K562 (cell line): ENCODE data around the gene TMEM181. TPM values are rescaled to one million over a fixed set of nuclear protein-coding genes. Genes with fewer than 3 reads are reported as not detected.

ENCODE experiments used
- EHMT2 ChIP-seq: fragments of 450-650 bp; IDR thresholded peaks from 2 replicates; pipeline ENCODE4 v1.6.1; 2018; ENCODE audit warnings: antibody characterized with exemption
- OTX1 ChIP-seq: fragments of 450-650 bp; formaldehyde crosslinking; IDR thresholded peaks from 2 replicates; pipeline ENCODE4 v1.4.0; 2022; ENCODE audit warnings: mild to moderate bottlenecking
- POLR3G ChIP-seq: IDR thresholded peaks from 2 replicates; pipeline ENCODE4 v1.6.1; 2011; ENCODE audit not compliant: insufficient read length, insufficient replicate concordance; ENCODE audit errors: extremely low read depth
- RBM14 ChIP-seq: fragments of 200-400 bp; formaldehyde crosslinking; IDR thresholded peaks from 2 replicates; pipeline ENCODE4 v1.6.1; 2018; ENCODE audit warnings: low read depth, mild to moderate bottlenecking, low read length, moderate library complexity, borderline replicate concordance; ENCODE audit not compliant: insufficient read depth
- TGIF2 ChIP-seq: sonication (generic); formaldehyde crosslinking; IDR thresholded peaks from 2 replicates; pipeline ENCODE4 v1.8.1; 2022; ENCODE audit warnings: mild to moderate bottlenecking, missing genetic modification reagents, moderate library complexity
- U2AF1 ChIP-seq: fragments of 200-400 bp; formaldehyde crosslinking; optimal IDR thresholded peaks from 2 replicates; pipeline ENCODE3; 2017; ENCODE audit warnings: mild to moderate bottlenecking, low read depth, low read length, moderate library complexity
- WHSC1 ChIP-seq: IDR thresholded peaks from one replicate; pipeline ENCODE4 v1.6.1; 2012; ENCODE audit warnings: low read length, control low read depth, inconsistent platforms
- ZNF175 ChIP-seq: fragments of 200-800 bp; sonication (Bioruptor generic); IDR thresholded peaks from 2 replicates; pipeline ENCODE4 v1.6.1; 2016; ENCODE audit warnings: low read depth, mild to moderate bottlenecking, missing genetic modification characterization, missing compliant biosample characterization
- ZNF3 ChIP-seq: fragments of 250-450 bp; sonication (Bioruptor Pico); IDR thresholded peaks from 2 replicates; pipeline ENCODE4 v1.5.0; 2021; ENCODE audit warnings: mild to moderate bottlenecking, moderate library complexity
- ZNF354B ChIP-seq: fragments of 250-450 bp; sonication (Bioruptor Pico); IDR thresholded peaks from 2 replicates; pipeline ENCODE4 v1.4.0; 2020
- polyA plus RNA-seq, 8 experiments: library from polyadenylated mRNA; depleted of rRNA in 4 of 8; stranded (reverse) in 5 of 8; unstranded in 3 of 8; fragments of >200 nt; fragmentation: Nextera tagmentation in 2 of 8; fragmentation: Illumina TruSeq in 1 of 8; extraction: Ambion mirVana in 2 of 8; extraction: Trizol in 1 of 8; gene quantifications; 2 replicates each; pipeline versions ENCODE4 v1.2.1 to v1.2.3, GENCODE V29; 2011 to 2014; ENCODE audit warnings: inconsistent platforms in 1 of 8, missing spikeins in 1 of 8
- total RNA-seq, 7 experiments: library from RNA; depleted of rRNA in 6 of 7; stranded (reverse); fragments of >200 nt in 6 of 7; fragmentation: Illumina TruSeq in 2 of 7; extraction: Trizol in 2 of 7; gene quantifications; 2 replicates each; pipeline versions ENCODE4 v1.2.1 to v1.2.3, GENCODE V29; 2011 to 2021; ENCODE audit warnings: low replicate concordance in 1 of 7
- TF ChIP-seq, protein P1 (sequence below): fragments of 450-650 bp; formaldehyde crosslinking; IDR thresholded peaks from 2 replicates; pipeline ENCODE4 v1.4.0; 2020; ENCODE audit warnings: mild to moderate bottlenecking, moderate library complexity
- TF ChIP-seq, protein P2 (sequence below): fragments of 250-450 bp; sonication (Bioruptor Pico); IDR thresholded peaks from 2 replicates; pipeline ENCODE4 v1.4.0; 2020; ENCODE audit warnings: mild to moderate bottlenecking, moderate library complexity
- TF ChIP-seq, protein P3 (sequence below): sonication (generic); formaldehyde crosslinking; IDR thresholded peaks from 2 replicates; pipeline ENCODE4 v1.8.1; 2023; ENCODE audit warnings: missing genetic modification reagents, mild to moderate bottlenecking, borderline replicate concordance
- TF ChIP-seq, protein P4 (sequence below): fragments of 200-800 bp; sonication (Bioruptor generic); IDR thresholded peaks from 2 replicates; pipeline ENCODE4 v1.6.1; 2017; ENCODE audit warnings: missing genetic modification characterization, missing compliant biosample characterization

The TMEM181 gene
- total and polyA plus RNA-seq, 9 of the 15 experiments (the other 6 are each of a cell fraction or from before 2014, with no cell fraction given), result 5.6 to 27.2 (median 19.9) TPM

DNA sequence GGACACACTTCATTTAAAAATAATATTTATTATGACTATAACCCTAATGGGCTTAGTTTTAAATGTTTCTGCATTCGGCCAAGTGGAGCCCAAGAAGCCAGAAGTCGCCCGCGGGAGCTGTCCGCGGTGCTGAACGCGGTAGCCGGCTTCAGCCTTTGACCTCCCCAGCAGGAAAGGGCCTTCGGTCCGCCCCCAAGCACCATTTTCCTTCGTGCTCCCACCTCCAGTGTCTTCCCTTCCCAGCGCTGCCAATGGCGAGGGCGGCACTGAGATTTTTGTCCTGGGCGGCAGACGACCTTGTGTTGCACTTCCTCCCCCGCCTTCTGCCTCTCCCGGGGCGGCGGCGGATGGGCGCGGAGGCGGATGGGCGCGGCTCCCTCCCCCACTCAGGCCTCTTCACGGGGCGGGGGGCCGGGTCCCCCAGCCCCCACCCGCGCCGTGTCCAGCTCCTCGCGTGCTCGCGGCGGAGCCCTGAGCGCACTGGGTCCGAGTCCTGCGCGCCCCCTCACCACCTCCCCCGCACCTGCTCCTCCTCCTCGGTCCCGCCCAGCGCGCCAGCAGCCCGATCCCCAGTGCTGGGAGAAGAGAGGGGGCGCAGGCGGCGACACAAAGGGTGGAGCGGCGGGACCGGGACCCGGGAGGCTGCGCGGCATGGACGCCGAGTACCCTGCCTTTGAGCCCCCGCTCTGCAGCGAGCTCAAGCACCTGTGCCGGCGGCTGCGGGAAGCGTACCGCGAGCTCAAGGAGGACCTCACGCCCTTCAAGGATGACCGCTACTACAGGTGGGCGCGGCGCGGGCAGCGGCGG, 23.6 kb upstream of the TMEM181 start (continued):
- TF ChIP-seq, protein P1, sequence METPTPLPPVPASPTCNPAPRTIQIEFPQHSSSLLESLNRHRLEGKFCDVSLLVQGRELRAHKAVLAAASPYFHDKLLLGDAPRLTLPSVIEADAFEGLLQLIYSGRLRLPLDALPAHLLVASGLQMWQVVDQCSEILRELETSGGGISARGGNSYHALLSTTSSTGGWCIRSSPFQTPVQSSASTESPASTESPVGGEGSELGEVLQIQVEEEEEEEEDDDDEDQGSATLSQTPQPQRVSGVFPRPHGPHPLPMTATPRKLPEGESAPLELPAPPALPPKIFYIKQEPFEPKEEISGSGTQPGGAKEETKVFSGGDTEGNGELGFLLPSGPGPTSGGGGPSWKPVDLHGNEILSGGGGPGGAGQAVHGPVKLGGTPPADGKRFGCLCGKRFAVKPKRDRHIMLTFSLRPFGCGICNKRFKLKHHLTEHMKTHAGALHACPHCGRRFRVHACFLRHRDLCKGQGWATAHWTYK (CRISPR knock-in tag), result peak; percentile 79; the same call in 1 of the 2 replicates
- TF ChIP-seq ZNF354B (CRISPR knock-in tag), result no peak
- TF ChIP-seq, protein P2, sequence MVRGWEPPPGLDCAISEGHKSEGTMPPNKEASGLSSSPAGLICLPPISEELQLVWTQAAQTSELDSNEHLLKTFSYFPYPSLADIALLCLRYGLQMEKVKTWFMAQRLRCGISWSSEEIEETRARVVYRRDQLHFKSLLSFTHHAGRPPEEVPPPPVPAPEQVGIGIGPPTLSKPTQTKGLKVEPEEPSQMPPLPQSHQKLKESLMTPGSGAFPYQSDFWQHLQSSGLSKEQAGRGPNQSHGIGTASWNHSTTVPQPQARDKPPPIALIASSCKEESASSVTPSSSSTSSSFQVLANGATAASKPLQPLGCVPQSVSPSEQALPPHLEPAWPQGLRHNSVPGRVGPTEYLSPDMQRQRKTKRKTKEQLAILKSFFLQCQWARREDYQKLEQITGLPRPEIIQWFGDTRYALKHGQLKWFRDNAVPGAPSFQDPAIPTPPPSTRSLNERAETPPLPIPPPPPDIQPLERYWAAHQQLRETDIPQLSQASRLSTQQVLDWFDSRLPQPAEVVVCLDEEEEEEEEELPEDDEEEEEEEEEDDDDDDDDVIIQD (CRISPR knock-in tag), result no peak
- TF ChIP-seq U2AF1, result peak; percentile 22
- TF ChIP-seq EHMT2, result peak; percentile 100
- no peak for TF ChIP-seq ZNF3 (CRISPR knock-in tag)
- TF ChIP-seq POLR3G, result no peak
- TF ChIP-seq, protein P3, sequence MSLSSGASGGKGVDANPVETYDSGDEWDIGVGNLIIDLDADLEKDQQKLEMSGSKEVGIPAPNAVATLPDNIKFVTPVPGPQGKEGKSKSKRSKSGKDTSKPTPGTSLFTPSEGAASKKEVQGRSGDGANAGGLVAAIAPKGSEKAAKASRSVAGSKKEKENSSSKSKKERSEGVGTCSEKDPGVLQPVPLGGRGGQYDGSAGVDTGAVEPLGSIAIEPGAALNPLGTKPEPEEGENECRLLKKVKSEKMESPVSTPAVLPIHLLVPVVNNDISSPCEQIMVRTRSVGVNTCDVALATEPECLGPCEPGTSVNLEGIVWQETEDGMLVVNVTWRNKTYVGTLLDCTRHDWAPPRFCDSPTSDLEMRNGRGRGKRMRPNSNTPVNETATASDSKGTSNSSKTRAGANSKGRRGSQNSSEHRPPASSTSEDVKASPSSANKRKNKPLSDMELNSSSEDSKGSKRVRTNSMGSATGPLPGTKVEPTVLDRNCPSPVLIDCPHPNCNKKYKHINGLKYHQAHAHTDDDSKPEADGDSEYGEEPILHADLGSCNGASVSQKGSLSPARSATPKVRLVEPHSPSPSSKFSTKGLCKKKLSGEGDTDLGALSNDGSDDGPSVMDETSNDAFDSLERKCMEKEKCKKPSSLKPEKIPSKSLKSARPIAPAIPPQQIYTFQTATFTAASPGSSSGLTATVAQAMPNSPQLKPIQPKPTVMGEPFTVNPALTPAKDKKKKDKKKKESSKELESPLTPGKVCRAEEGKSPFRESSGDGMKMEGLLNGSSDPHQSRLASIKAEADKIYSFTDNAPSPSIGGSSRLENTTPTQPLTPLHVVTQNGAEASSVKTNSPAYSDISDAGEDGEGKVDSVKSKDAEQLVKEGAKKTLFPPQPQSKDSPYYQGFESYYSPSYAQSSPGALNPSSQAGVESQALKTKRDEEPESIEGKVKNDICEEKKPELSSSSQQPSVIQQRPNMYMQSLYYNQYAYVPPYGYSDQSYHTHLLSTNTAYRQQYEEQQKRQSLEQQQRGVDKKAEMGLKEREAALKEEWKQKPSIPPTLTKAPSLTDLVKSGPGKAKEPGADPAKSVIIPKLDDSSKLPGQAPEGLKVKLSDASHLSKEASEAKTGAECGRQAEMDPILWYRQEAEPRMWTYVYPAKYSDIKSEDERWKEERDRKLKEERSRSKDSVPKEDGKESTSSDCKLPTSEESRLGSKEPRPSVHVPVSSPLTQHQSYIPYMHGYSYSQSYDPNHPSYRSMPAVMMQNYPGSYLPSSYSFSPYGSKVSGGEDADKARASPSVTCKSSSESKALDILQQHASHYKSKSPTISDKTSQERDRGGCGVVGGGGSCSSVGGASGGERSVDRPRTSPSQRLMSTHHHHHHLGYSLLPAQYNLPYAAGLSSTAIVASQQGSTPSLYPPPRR (CRISPR knock-in tag), result no peak
- TF ChIP-seq TGIF2 (CRISPR knock-in tag), result peak; percentile 78; the same call in 1 of the 2 replicates
- TF ChIP-seq RBM14, result no peak
- TF ChIP-seq WHSC1, result no peak
- 0 out of 2 replicates have a peak, but pooled peaks have one; percentile 50 for TF ChIP-seq ZNF175 (CRISPR knock-in tag)
- no peak for TF ChIP-seq OTX1 (CRISPR knock-in tag)
- TF ChIP-seq, protein P4, sequence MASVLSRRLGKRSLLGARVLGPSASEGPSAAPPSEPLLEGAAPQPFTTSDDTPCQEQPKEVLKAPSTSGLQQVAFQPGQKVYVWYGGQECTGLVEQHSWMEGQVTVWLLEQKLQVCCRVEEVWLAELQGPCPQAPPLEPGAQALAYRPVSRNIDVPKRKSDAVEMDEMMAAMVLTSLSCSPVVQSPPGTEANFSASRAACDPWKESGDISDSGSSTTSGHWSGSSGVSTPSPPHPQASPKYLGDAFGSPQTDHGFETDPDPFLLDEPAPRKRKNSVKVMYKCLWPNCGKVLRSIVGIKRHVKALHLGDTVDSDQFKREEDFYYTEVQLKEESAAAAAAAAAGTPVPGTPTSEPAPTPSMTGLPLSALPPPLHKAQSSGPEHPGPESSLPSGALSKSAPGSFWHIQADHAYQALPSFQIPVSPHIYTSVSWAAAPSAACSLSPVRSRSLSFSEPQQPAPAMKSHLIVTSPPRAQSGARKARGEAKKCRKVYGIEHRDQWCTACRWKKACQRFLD, result peak; percentile 87; the same call in 1 of the 2 replicates
